Measurements from ENCODE around the gene LRRC4C. TPM values are rescaled to one million over a fixed set of nuclear protein-coding genes. Genes with fewer than 3 reads are reported as not detected.

The LRRC4C gene
- total RNA-seq, 4 donors from 2014 or later, result 0.38 to 3.5 (median 0.95) TPM; not detected in 1

DNA sequence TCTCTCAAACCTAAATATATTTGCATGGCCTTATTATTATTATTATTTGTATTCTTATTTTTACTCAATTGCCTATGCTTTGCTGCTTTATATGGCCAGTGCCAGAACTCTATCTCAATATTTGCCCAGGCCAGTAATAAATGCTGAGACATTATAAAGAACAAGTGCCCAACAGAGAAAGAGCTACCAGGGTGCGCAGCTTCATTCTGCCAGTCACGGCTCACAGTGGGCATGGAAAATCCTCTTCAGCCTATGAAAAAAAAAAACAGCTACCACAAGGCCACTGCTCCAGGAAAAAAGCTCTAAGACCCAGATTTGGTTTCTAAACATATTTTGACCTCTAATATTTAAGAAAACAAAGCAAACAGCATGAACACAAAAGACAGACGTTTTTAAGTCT lies 1223.6 kb downstream of the LRRC4C start:
- DNase-seq (ENCODE audit: low spot score), result no peak
- ATAC-seq (ENCODE audit: low FRiP score), result no peak
- no peak for TF ChIP-seq CTCF (IDR thresholded peaks at IDR 0.05)

GRCh38 chr11:40230821-40231220 lies 1228.6 kb downstream of the LRRC4C start:
- DNase-seq (ENCODE audit: low spot score) (no peak), ATAC-seq (ENCODE audit: low FRiP score) (no peak)
- TF ChIP-seq CTCF (IDR thresholded peaks at IDR 0.05), result no peak

GRCh38 chr11:40228662-40229061 lies 1230.8 kb downstream of the LRRC4C start:
- ATAC-seq (ENCODE audit: low FRiP score) (no peak), DNase-seq (ENCODE audit: low spot score) (no peak)
- no peak for TF ChIP-seq CTCF (IDR thresholded peaks at IDR 0.05)

DNA sequence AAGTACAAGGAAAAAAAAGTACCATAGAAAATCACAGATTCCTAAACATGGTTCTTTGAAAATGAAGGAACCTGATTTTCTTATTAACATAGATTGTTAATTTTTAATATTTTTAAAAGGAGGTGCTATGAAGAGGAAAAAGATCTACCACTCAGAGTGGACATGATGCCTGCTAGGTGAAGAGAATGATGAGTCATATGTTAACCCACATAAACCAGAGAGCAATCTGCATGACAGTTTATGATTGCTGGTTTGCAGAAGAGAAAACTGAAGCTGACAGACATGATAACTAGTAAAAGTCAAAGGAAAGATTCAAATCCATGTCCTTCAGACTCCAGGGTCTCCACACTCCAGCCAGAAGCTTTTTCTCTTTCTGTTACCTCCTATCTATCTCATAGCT lies 1231.7 kb downstream of the LRRC4C start:
- no peak for DNase-seq (ENCODE audit: low spot score)
- no peak for ATAC-seq (ENCODE audit: low FRiP score)

DNA sequence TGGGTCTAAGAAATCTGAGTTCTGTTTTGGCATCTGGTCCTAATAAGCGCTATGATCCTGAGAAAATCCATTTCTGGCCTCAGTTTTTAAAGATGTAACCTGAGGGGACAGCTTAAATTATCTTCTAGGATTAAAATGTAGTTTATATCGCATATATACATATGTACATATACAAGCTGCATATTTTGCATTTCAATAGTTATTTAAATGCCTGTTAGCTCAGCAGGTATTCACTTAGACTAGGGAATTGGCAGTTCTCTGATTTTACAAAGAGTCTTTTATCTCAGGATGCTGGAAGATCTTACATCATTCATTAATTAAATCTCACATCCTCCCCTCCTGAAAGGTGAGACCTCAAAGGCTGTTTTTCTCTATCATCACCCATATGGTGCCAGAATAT lies 1232.8 kb downstream of the LRRC4C start:
- no peak for DNase-seq (ENCODE audit: low spot score)
- no peak for ATAC-seq (ENCODE audit: low FRiP score)
- TF ChIP-seq CTCF (IDR thresholded peaks at IDR 0.05), result no peak

More for the DNA sequence above, 1231.7 kb downstream of the LRRC4C start:
- no peak for TF ChIP-seq CTCF (IDR thresholded peaks at IDR 0.05)

- no peak for TF ChIP-seq CTCF (IDR thresholded peaks at IDR 0.05)
- no peak for ATAC-seq (ENCODE audit: low FRiP score)
- no peak for DNase-seq (ENCODE audit: low spot score)
These were observed 1235.7 kb downstream of the LRRC4C start for GRCh38 chr11:40223596-40224330.

GRCh38 chr11:40219401-40219800 lies 1240.1 kb downstream of the LRRC4C start:
- ATAC-seq (ENCODE audit: low FRiP score), result no peak
- no peak for TF ChIP-seq CTCF (IDR thresholded peaks at IDR 0.05)
- DNase-seq (ENCODE audit: low spot score), result no peak

All from omental fat pad (tissue), 4 donors.